ENCODE measurements around the gene METTL9. TPM values are rescaled to one million over a fixed set of nuclear protein-coding genes. Genes with fewer than 3 reads are reported as not detected.

The METTL9 gene
- total RNA-seq, 2 donors from 2014 or later, result 76.3 to 114 TPM

DNA sequence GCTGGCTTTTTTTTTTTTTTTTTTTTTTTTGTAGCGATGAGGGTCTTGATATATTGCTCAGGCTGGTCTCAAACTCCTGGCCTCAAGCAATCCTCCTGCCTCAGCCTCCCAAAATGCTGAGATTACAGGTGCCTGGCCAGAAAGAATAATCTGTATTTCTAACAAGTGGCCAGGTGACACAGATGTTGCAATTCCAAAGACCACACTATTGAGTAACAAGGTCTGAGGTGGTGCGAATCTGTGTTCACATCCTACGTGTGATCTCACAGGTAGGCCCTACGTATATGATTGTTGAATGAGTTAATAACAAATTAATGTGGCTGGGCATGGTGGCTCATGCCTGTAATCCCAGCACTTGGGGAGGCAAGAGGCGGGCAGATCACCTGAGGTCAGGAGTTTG, 97.7 kb downstream of the METTL9 start:
- Histone ChIP-seq H3K36me3 (replicated peaks in 1 of 2; ENCODE audit: insufficient read depth in 1 of 2, low read depth in 2 of 2) (no peaks in the 10 kb centered on the region), H3K27ac (no peak overlapping the region), H3K4me3 (no peak overlapping the region), H3K9me3 (no peaks in the 10 kb centered on the region), H3K4me1 (no peaks in the 10 kb centered on the region), H3K27me3 (no peaks in the 10 kb centered on the region)
- WGBS, 2 donors, result 82 to 87% methylated on average over 5 of the region's 5 CpGs
- DNase-seq, result no peak
- ATAC-seq, result no peak
- TF ChIP-seq POLR2A (IDR thresholded peaks at IDR 0.05) (no peak), CTCF (IDR thresholded peaks at IDR 0.05) (no peak)
- intact Hi-C loops (cut with DNase I), result no loop called here

- H3K27ac ChIP-seq, result no peak overlapping the region
- H3K4me1 ChIP-seq, result no peaks in the 10 kb centered on the region
- no peak overlapping the region for H3K4me3 ChIP-seq
- no peaks in the 10 kb centered on the region for H3K36me3 ChIP-seq (replicated peaks in 1 of 2; ENCODE audit: insufficient read depth in 1 of 2, low read depth in 2 of 2)
- ATAC-seq, result no peak
- intact Hi-C loops (cut with DNase I), result no loop called here
- TF ChIP-seq POLR2A (IDR thresholded peaks at IDR 0.05), result no peak
- no peak for TF ChIP-seq CTCF (IDR thresholded peaks at IDR 0.05)
- no peaks in the 10 kb centered on the region for H3K27me3 ChIP-seq
- no peak for DNase-seq
- no peaks in the 10 kb centered on the region for H3K9me3 ChIP-seq
- WGBS, 2 donors, result 79 to 83% methylated on average over 9 of the region's 9 CpGs
Observed at GRCh38 chr16:21698169-21699032, 99.0 kb downstream of the METTL9 start.

GRCh38 chr16:21701271-21701670, 101.9 kb downstream of the METTL9 start:
- WGBS, 2 donors, result 41 to 62% methylated on average over 2 of the region's 2 CpGs
- DNase-seq, result no peak

GRCh38 chr16:21702276-21702675, 102.9 kb downstream of the METTL9 start:
- Histone ChIP-seq H3K4me1 (no peaks in the 10 kb centered on the region), H3K4me3 (no peak overlapping the region), H3K36me3 (replicated peaks in 1 of 2; ENCODE audit: insufficient read depth in 1 of 2, low read depth in 2 of 2) (no peaks in the 10 kb centered on the region), H3K27me3 (no peaks in the 10 kb centered on the region), H3K9me3 (no peaks in the 10 kb centered on the region), H3K27ac (no peak overlapping the region)
- ATAC-seq (no peak), DNase-seq (no peak)
- intact Hi-C loops (cut with DNase I), result no loop called here
- WGBS, 2 donors, result 58 to 64% methylated on average over 3 of the region's 3 CpGs
- TF ChIP-seq POLR2A (IDR thresholded peaks at IDR 0.05) (no peak), CTCF (IDR thresholded peaks at IDR 0.05) (no peak)

More at GRCh38 chr16:21701271-21701670, 101.9 kb downstream of the METTL9 start:
- no peak for TF ChIP-seq POLR2A (IDR thresholded peaks at IDR 0.05)
- no peak for TF ChIP-seq CTCF (IDR thresholded peaks at IDR 0.05)
- Histone ChIP-seq H3K36me3 (replicated peaks in 1 of 2; ENCODE audit: insufficient read depth in 1 of 2, low read depth in 2 of 2) (no peaks in the 10 kb centered on the region), H3K9me3 (no peaks in the 10 kb centered on the region), H3K27ac (no peak overlapping the region), H3K27me3 (no peaks in the 10 kb centered on the region), H3K4me1 (no peaks in the 10 kb centered on the region), H3K4me3 (no peak overlapping the region)
- intact Hi-C loops (cut with DNase I), result no loop called here
- no peak for ATAC-seq

- no peak for ATAC-seq
- WGBS, 2 donors, result 18 to 31% methylated on average over 2 of the region's 2 CpGs
Observed at GRCh38 chr16:21703156-21703555, 103.8 kb downstream of the METTL9 start.

More at GRCh38 chr16:21703156-21703555, 103.8 kb downstream of the METTL9 start:
- Histone ChIP-seq H3K4me1 (no peaks in the 10 kb centered on the region), H3K4me3 (no peak overlapping the region), H3K36me3 (replicated peaks in 1 of 2; ENCODE audit: insufficient read depth in 1 of 2, low read depth in 2 of 2) (no peaks in the 10 kb centered on the region), H3K9me3 (no peaks in the 10 kb centered on the region), H3K27ac (no peak overlapping the region), H3K27me3 (no peaks in the 10 kb centered on the region)
- DNase-seq, result no peak
- intact Hi-C loops (cut with DNase I), result no loop called here
- TF ChIP-seq POLR2A (IDR thresholded peaks at IDR 0.05) (no peak), CTCF (IDR thresholded peaks at IDR 0.05) (no peak)
